IMR-90 (cell line): ENCODE measurements around the gene U2AF1. TPM values are rescaled to one million over a fixed set of nuclear protein-coding genes. Genes with fewer than 3 reads are reported as not detected.
"Not testable (repeated sequence)": the region's sequence is repeated elsewhere in the genome, so short reads cannot be mapped to it uniquely, and the experiment has no call there.

Experiments used
- ATAC-seq: fragments of 200-7000 bp; cut with Tn5 transposase; 2 replicates; pipeline ENCODE4 v1.9.1; 2020; ENCODE audit warnings: low read depth, mild to moderate bottlenecking, moderate library complexity
- BruUV-seq: library from RNA; stranded (reverse); fragments of 400-500 nt; replicated peaks from 2 replicates; lab custom pipeline; 2021; lab: Mats Ljungman, UMichigan
- CTCF ChIA-PET: fragments of 300-600 bp; formaldehyde crosslinking; extraction: SDS; loops from one replicate; lab custom pipeline; 2021; ENCODE audit warnings: antibody characterized with exemption; lab: Yijun Ruan, JAX
- POLR2A ChIA-PET: fragments of 300-600 bp; sonication (Branson Sonifier 250); formaldehyde crosslinking; loops from one replicate; lab custom pipeline; 2022; ENCODE audit warnings: antibody characterized with exemption; ENCODE audit not compliant: unreplicated experiment; lab: Charles Lee
- DNase-seq: peaks from one replicate; pipeline ENCODE4 v3.0.0; 2013
- H2AFZ ChIP-seq: replicated peaks from 2 replicates; pipeline ENCODE3; 2013; ENCODE audit warnings: low read length, mild to moderate bottlenecking; ENCODE audit not compliant: poor library complexity
- H2AK5ac ChIP-seq: 2 replicates; pipeline ENCODE4 v1.6.1; 2013; ENCODE audit warnings: low read depth, low read length, inconsistent platforms
- H2AK9ac ChIP-seq: replicated peaks from 2 replicates; pipeline ENCODE3; 2013; ENCODE audit warnings: mild to moderate bottlenecking, low read depth, low read length, moderate library complexity; ENCODE audit not compliant: poor library complexity
- H2BK120ac ChIP-seq: 2 replicates; pipeline ENCODE4 v1.6.1; 2013; ENCODE audit warnings: low read depth, low read length, inconsistent platforms
- H2BK15ac ChIP-seq: 3 replicates; pipeline ENCODE4 v1.6.1; 2013; ENCODE audit warnings: low read depth, low read length, inconsistent platforms
- H2BK20ac ChIP-seq: 2 replicates; pipeline ENCODE4 v1.6.1; 2013; ENCODE audit warnings: low read depth, mild to moderate bottlenecking, inconsistent platforms, low read length, moderate library complexity
- H2BK5ac ChIP-seq: 2 replicates; pipeline ENCODE4 v1.6.1; 2013; ENCODE audit warnings: mild to moderate bottlenecking, low read depth, low read length, inconsistent platforms; ENCODE audit not compliant: poor library complexity, severe bottlenecking
- H3K14ac ChIP-seq: replicated peaks from 2 replicates; pipeline ENCODE4 v1.6.1; 2013; ENCODE audit warnings: low read depth, low read length, inconsistent platforms
- H3K18ac ChIP-seq: 2 replicates; pipeline ENCODE4 v1.6.1; 2013; ENCODE audit warnings: low read depth, low read length, control low read depth
- H3K23ac ChIP-seq: 2 replicates; pipeline ENCODE4 v1.6.1; 2013; ENCODE audit warnings: low read depth, low read length, inconsistent platforms
- H3K27ac ChIP-seq: 2 replicates; pipeline ENCODE4 v1.5.1; 2013; ENCODE audit warnings: mild to moderate bottlenecking, control low read depth, low read length; ENCODE audit not compliant: insufficient read depth
- H3K27me3 ChIP-seq: 2 replicates; pipeline ENCODE4 v1.6.1; 2013; ENCODE audit warnings: low read length; ENCODE audit not compliant: control insufficient read depth, insufficient read depth
- H3K36me3 ChIP-seq: 2 replicates; pipeline ENCODE4 v1.6.1; 2013; ENCODE audit warnings: low read length, mixed read lengths; ENCODE audit not compliant: control insufficient read depth, insufficient read depth
- H3K4ac ChIP-seq: 2 replicates; pipeline ENCODE4 v1.6.1; 2013; ENCODE audit warnings: low read depth, low read length, inconsistent platforms
- H3K4me1 ChIP-seq: 2 replicates; pipeline ENCODE4 v1.6.1; 2013; ENCODE audit warnings: low read length, mixed read lengths; ENCODE audit not compliant: control insufficient read depth, insufficient read depth
- H3K4me2 ChIP-seq: 2 replicates; pipeline ENCODE4 v1.6.1; 2013; ENCODE audit warnings: low read depth, mild to moderate bottlenecking, control low read depth, low read length, moderate library complexity
- H3K4me3 ChIP-seq: 2 replicates; pipeline ENCODE4 v1.5.1; 2013; ENCODE audit warnings: low read depth, mild to moderate bottlenecking, control low read depth, low read length, moderate library complexity; ENCODE audit not compliant: insufficient read depth
- H3K56ac ChIP-seq: 2 replicates; pipeline ENCODE4 v1.6.1; 2013; ENCODE audit warnings: low read length, inconsistent platforms; ENCODE audit not compliant: insufficient read depth; ENCODE audit errors: extremely low read depth
- H3K79me1 ChIP-seq, 2 experiments: 2 replicates each; pipeline ENCODE4 v1.6.1; 2013; ENCODE audit warnings: low read length in 2 of 2, inconsistent platforms in 1 of 2, low read depth in 1 of 2
- H3K9ac ChIP-seq: 2 replicates; pipeline ENCODE4 v1.6.1; 2013; ENCODE audit warnings: low read depth, low read length, control low read depth
- H3K9me1 ChIP-seq: 2 replicates; pipeline ENCODE4 v1.6.1; 2013; ENCODE audit warnings: low read length, inconsistent platforms; ENCODE audit not compliant: insufficient read depth
- H3K9me3 ChIP-seq: 2 replicates; pipeline ENCODE4 v1.6.1; 2013; ENCODE audit warnings: low read length; ENCODE audit not compliant: control insufficient read depth, insufficient read depth
- H4K20me1 ChIP-seq: 2 replicates; pipeline ENCODE4 v1.6.1; 2013; ENCODE audit warnings: low read length, inconsistent platforms; ENCODE audit not compliant: insufficient read depth
- H4K5ac ChIP-seq: 2 replicates; pipeline ENCODE4 v1.6.1; 2013; ENCODE audit warnings: mild to moderate bottlenecking, low read depth, low read length, control low read depth
- H4K8ac ChIP-seq, 2 experiments: 2 replicates each; pipeline ENCODE4 v1.6.1; 2013; ENCODE audit warnings: low read depth in 2 of 2, low read length in 2 of 2, control low read depth in 1 of 2, inconsistent platforms in 1 of 2
- H4K91ac ChIP-seq: 2 replicates; pipeline ENCODE4 v1.6.1; 2013; ENCODE audit warnings: low read depth, low read length, inconsistent platforms; ENCODE audit not compliant: insufficient read depth
- WGBS, 2 experiments: methylation state at CpG; one replicate each; pipeline versions ENCODE4 v1.1.5 to v1.1.7; 2013; ENCODE audit warnings: missing lambda C conversion rate in 2 of 2; ENCODE audit not compliant: insufficient read length in 1 of 2; ENCODE audit errors: extremely low coverage in 2 of 2; 5-methylcytosine and 5-hydroxymethylcytosine counted together
- dilution Hi-C: fragments of 300-500 bp; cut with HindIII; formaldehyde crosslinking; loops from one replicate; pipeline ENCODE4 v1.14.3; 2018; ENCODE audit warnings: low sequenced_read_pairs; ENCODE audit not compliant: unreplicated experiment
- in situ Hi-C: fragments of 300-500 bp; cut with MboI; formaldehyde crosslinking; loops from 3 replicates; pipeline ENCODE4 v1.14.3; 2019; ENCODE audit warnings: low sequenced_read_pairs, inconsistent platforms, mixed read lengths
- intact Hi-C: fragments of 100-400 bp; cut with micrococcal nuclease; formaldehyde crosslinking; loops from 2 replicates; pipeline ENCODE4 v1.10.0; 2022
- polyA plus RNA-seq, 3 experiments: library from polyadenylated mRNA; depleted of rRNA; stranded (reverse); fragments of >200 nt; gene quantifications; 2 replicates each; pipeline ENCODE4 v1.2.3, GENCODE V29; 2012; ENCODE audit warnings: low replicate concordance in 1 of 3
- total RNA-seq: library from RNA; depleted of rRNA; stranded (reverse); fragments of >200 nt; gene quantifications from 2 replicates; pipeline ENCODE4 v1.2.3, GENCODE V29; 2012

Gene U2AF1
- total and polyA plus RNA-seq, 2 of the 4 experiments (the other 2 are of a cell fraction): 6.5 to 8.5 TPM

DNA sequence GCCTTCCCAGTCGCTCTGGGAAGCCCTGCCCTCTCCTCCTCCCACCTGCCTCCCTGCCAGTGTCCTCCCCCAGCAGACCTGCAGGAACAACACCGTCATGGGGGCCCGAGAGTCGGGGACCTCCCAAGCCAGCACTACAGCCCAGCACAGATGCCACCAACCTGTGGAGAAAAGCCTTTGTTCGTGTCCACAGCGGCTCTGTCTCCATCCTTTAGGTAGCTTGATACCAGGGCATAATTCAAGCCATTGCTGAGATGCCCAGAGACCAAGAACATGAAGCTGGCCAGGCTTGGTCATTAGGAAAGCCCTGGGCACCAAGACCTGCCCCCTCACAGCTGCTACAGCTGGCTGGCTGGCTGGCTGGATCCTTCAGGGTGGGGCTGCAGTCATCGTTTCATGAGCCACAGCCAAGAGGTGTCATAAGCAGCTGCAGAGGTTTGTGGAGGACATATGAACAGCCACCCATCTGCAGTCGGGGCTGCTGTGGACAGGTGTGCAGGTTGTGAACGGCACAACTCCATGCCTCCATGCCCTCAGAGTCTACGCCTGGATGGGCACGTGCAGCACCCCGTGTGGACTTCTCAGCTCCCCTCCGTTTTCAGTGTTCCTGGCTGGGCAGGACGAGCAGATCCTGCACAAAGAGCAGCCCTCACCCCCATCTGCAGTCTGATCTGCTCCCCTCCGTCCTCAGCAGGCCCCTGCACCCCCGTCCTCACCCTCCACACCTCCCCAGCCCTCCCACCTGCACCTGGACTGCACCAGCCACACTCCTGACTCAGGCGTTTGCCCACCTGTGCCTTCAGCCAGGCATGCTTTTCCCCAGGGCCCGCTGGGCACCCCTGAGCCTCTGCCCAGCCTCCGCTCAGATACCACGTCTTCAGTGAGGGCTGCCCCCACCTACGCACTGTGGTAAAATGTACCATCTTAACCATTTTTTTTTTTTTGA is 61.2 kb downstream of the U2AF1 start:
- H4K8ac ChIP-seq, H3K56ac ChIP-seq, H3K18ac ChIP-seq, intact Hi-C loops, H4K91ac ChIP-seq, H3K36me3 ChIP-seq, dilution Hi-C loops, H2AK9ac ChIP-seq, H3K9ac ChIP-seq, H2BK20ac ChIP-seq, H3K14ac ChIP-seq, H2BK120ac ChIP-seq, H2AFZ ChIP-seq, H3K9me1 ChIP-seq, BruUV-seq, H3K23ac ChIP-seq, in situ Hi-C loops, POLR2A ChIA-PET, H3K4me1 ChIP-seq, H2AK5ac ChIP-seq, H3K4me3 ChIP-seq, H2BK15ac ChIP-seq, H4K20me1 ChIP-seq, H3K4me2 ChIP-seq, H3K4ac ChIP-seq, H4K5ac ChIP-seq, H3K79me1 ChIP-seq, H2BK5ac ChIP-seq, DNase-seq, H3K9me3 ChIP-seq, H3K27me3 ChIP-seq, H3K27ac ChIP-seq: not testable (repeated sequence)
- WGBS, 2 experiments: 70% methylated on average over 2 of the region's 21 CpGs; no CpG with 5 or more reads in 1 of the 2 experiments
- ATAC-seq: peak; percentile 40
- CTCF ChIA-PET: interaction anchor here (0.7 kb wide), 1 partner anchor 12 kb away, joined by 3 read pairs; no protein-coding TSS in a partner anchor

GRCh38 chr21:43045165-43045875 is 62.0 kb downstream of the U2AF1 start:
- H4K91ac ChIP-seq, in situ Hi-C loops, H2AK5ac ChIP-seq, H2BK120ac ChIP-seq, dilution Hi-C loops, H4K8ac ChIP-seq, H3K4me3 ChIP-seq, H2BK20ac ChIP-seq, H3K9ac ChIP-seq, H3K4me1 ChIP-seq, H3K36me3 ChIP-seq, H2AFZ ChIP-seq, H3K9me3 ChIP-seq, H2BK5ac ChIP-seq, H3K23ac ChIP-seq, POLR2A ChIA-PET, H3K4me2 ChIP-seq, H3K27me3 ChIP-seq, DNase-seq, H3K18ac ChIP-seq, CTCF ChIA-PET, H3K27ac ChIP-seq, H4K5ac ChIP-seq, H3K4ac ChIP-seq, H3K9me1 ChIP-seq, H4K20me1 ChIP-seq, H2AK9ac ChIP-seq, intact Hi-C loops, BruUV-seq, H3K79me1 ChIP-seq, H3K14ac ChIP-seq, H3K56ac ChIP-seq, H2BK15ac ChIP-seq: not testable (repeated sequence)
- WGBS, 2 experiments: no CpG with 5 or more reads among the region's 17 CpGs
- peak; percentile 72 for ATAC-seq
